ENCODE results near the gene SEPSECS.

DNA sequence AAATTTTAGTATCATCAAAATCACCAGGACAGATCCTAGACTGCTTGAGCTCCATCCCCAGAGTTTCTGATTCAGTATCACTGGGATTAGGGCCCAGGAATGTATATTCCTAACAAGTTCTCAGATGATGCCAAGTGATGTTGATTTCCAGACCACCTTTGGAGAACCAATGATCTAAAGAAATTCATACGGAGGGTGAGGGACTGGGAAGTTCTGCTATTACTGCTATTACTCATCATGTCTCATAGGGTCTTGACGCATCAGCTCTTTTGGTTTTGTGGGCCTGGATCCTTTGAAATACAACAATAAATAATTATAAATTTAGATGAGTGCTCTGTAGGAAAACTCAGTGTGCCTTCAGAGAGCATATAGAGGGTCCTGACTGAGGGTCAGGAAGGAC lies 69.7 kb downstream of the SEPSECS start:
- TF ChIP-seq, protein P1, sequence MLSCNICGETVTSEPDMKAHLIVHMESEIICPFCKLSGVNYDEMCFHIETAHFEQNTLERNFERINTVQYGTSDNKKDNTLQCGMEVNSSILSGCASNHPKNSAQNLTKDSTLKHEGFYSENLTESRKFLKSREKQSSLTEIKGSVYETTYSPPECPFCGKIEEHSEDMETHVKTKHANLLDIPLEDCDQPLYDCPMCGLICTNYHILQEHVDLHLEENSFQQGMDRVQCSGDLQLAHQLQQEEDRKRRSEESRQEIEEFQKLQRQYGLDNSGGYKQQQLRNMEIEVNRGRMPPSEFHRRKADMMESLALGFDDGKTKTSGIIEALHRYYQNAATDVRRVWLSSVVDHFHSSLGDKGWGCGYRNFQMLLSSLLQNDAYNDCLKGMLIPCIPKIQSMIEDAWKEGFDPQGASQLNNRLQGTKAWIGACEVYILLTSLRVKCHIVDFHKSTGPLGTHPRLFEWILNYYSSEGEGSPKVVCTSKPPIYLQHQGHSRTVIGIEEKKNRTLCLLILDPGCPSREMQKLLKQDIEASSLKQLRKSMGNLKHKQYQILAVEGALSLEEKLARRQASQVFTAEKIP (CRISPR knock-in tag; IDR thresholded peaks at IDR 0.05; ENCODE audit: borderline replicate concordance) = no peak
- TF ChIP-seq ZNF644 (CRISPR knock-in tag; IDR thresholded peaks at IDR 0.05; ENCODE audit: low read depth) = no peak
- TF ChIP-seq, protein P2, sequence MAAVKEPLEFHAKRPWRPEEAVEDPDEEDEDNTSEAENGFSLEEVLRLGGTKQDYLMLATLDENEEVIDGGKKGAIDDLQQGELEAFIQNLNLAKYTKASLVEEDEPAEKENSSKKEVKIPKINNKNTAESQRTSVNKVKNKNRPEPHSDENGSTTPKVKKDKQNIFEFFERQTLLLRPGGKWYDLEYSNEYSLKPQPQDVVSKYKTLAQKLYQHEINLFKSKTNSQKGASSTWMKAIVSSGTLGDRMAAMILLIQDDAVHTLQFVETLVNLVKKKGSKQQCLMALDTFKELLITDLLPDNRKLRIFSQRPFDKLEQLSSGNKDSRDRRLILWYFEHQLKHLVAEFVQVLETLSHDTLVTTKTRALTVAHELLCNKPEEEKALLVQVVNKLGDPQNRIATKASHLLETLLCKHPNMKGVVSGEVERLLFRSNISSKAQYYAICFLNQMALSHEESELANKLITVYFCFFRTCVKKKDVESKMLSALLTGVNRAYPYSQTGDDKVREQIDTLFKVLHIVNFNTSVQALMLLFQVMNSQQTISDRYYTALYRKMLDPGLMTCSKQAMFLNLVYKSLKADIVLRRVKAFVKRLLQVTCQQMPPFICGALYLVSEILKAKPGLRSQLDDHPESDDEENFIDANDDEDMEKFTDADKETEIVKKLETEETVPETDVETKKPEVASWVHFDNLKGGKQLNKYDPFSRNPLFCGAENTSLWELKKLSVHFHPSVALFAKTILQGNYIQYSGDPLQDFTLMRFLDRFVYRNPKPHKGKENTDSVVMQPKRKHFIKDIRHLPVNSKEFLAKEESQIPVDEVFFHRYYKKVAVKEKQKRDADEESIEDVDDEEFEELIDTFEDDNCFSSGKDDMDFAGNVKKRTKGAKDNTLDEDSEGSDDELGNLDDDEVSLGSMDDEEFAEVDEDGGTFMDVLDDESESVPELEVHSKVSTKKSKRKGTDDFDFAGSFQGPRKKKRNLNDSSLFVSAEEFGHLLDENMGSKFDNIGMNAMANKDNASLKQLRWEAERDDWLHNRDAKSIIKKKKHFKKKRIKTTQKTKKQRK (IDR thresholded peaks at IDR 0.05; ENCODE audit: low read length) = no peak
- TF ChIP-seq HDAC2 (CRISPR knock-in tag; IDR thresholded peaks at IDR 0.05) = no peak
- no peak for TF ChIP-seq NFKBIZ (CRISPR knock-in tag; IDR thresholded peaks at IDR 0.05)
- TF ChIP-seq RCOR2 (CRISPR knock-in tag; IDR thresholded peaks at IDR 0.05) = no peak
- no peak for TF ChIP-seq MTF1 (CRISPR knock-in tag; IDR thresholded peaks at IDR 0.05)
- no peak for TF ChIP-seq ZNF766 (CRISPR knock-in tag; IDR thresholded peaks at IDR 0.05; ENCODE audit: borderline replicate concordance)
- no peak for TF ChIP-seq ZBTB7B (CRISPR knock-in tag; IDR thresholded peaks at IDR 0.05)
